GM04503 (cell line): Measurements from ENCODE around the gene OPN1MW2.
"Not testable (repeated sequence)": the region's sequence is repeated elsewhere in the genome, so short reads cannot be mapped to it uniquely, and the experiment has no call there.

Experiments used
- DNase-seq: peaks from one replicate; pipeline ENCODE4 v3.0.0-alpha.2; 2012; ENCODE audit warnings: low read depth

Gene OPN1MW2

GRCh38 chrX:154219456-154219855 is at the start of gene OPN1MW2:
Gene OPN1MW2, plus strand, starts transcription at chrX:154219756. Its CDS starts 60 bp downstream, at chrX:154219816.
- not testable (repeated sequence) for DNase-seq

- DNase-seq = not testable (repeated sequence)
Measured at GRCh38 chrX:154172535-154172943, 47.0 kb upstream of the OPN1MW2 start.

- not testable (repeated sequence) for DNase-seq
Measured at GRCh38 chrX:154174356-154174755, 45.2 kb upstream of the OPN1MW2 start.

GRCh38 chrX:154182296-154182695 is 37.3 kb upstream of the OPN1MW2 start, which contains the start of gene OPN1MW:
Gene OPN1MW, plus strand, starts transcription at chrX:154182596. Its CDS starts 82 bp downstream, at chrX:154182678.
- not testable (repeated sequence) for DNase-seq

- not testable (repeated sequence) for DNase-seq
Measured at GRCh38 chrX:154183794-154184193, 35.8 kb upstream of the OPN1MW2 start.

GRCh38 chrX:154192846-154193245 is 26.7 kb upstream of the OPN1MW2 start:
- DNase-seq = not testable (repeated sequence)

GRCh38 chrX:154194316-154194715 is 25.2 kb upstream of the OPN1MW2 start:
- DNase-seq = not testable (repeated sequence)

GRCh38 chrX:154196466-154196865 is 23.1 kb upstream of the OPN1MW2 start:
- DNase-seq = not testable (repeated sequence)

GRCh38 chrX:154209670-154210418 is 9.7 kb upstream of the OPN1MW2 start:
- DNase-seq = not testable (repeated sequence)

GRCh38 chrX:154211057-154211456 is 8.5 kb upstream of the OPN1MW2 start:
- not testable (repeated sequence) for DNase-seq

GRCh38 chrX:154211499-154211898 is 8.1 kb upstream of the OPN1MW2 start:
- DNase-seq = not testable (repeated sequence)

GRCh38 chrX:154225292-154225691 is 5.7 kb downstream of the OPN1MW2 start:
- not testable (repeated sequence) for DNase-seq

- DNase-seq = not testable (repeated sequence)
Measured at GRCh38 chrX:154226706-154227105, 7.2 kb downstream of the OPN1MW2 start.

- not testable (repeated sequence) for DNase-seq
Measured at GRCh38 chrX:154231443-154231842, 11.9 kb downstream of the OPN1MW2 start.

- not testable (repeated sequence) for DNase-seq
Measured at GRCh38 chrX:154233620-154234019, 14.1 kb downstream of the OPN1MW2 start.

GRCh38 chrX:154238939-154239559 is 19.5 kb downstream of the OPN1MW2 start:
- DNase-seq = not testable (repeated sequence)

- DNase-seq = not testable (repeated sequence)
Measured at GRCh38 chrX:154239982-154240503, 20.5 kb downstream of the OPN1MW2 start.

- DNase-seq = not testable (repeated sequence)
Measured at GRCh38 chrX:154247377-154248045, 28.0 kb downstream of the OPN1MW2 start.

- DNase-seq = not testable (repeated sequence)
Measured at GRCh38 chrX:154248076-154248475, 28.5 kb downstream of the OPN1MW2 start.

GRCh38 chrX:154257282-154257681 is 37.7 kb downstream of the OPN1MW2 start, which contains the start of gene OPN1MW3:
Gene OPN1MW3, plus strand, starts transcription at chrX:154257582. Its CDS starts 38 bp downstream, at chrX:154257620.
- DNase-seq = not testable (repeated sequence)

- not testable (repeated sequence) for DNase-seq
Measured at GRCh38 chrX:154258711-154259110, 39.2 kb downstream of the OPN1MW2 start.

GRCh38 chrX:154263072-154263471 is 43.5 kb downstream of the OPN1MW2 start:
- not testable (repeated sequence) for DNase-seq
